GM23338 (cell line): ENCODE measurements around the gene VENTX. TPM values are rescaled to one million over a fixed set of nuclear protein-coding genes. Genes with fewer than 3 reads are reported as not detected.

Experiments used
- ATAC-seq: fragments of 200-7000 bp; cut with Tn5 transposase; 3 replicates; pipeline ENCODE4 v1.9.1; 2020
- DNase-seq: peaks from one replicate; pipeline ENCODE4 v3.0.0-alpha.2; 2015; ENCODE audit warnings: low spot score
- H2AFZ ChIP-seq: fragments of 200-600 bp; sonication (generic); 2 replicates; pipeline ENCODE4 v1.8.0; 2016; ENCODE audit warnings: antibody characterized with exemption, mild to moderate bottlenecking, moderate library complexity
- H3F3A ChIP-seq: fragments of 200-600 bp; sonication (generic); replicated peaks from 2 replicates; pipeline ENCODE4 v1.8.0; 2017; ENCODE audit warnings: antibody characterized with exemption, mixed run types, low read depth
- H3K27ac ChIP-seq: fragments of 200-600 bp; sonication (generic); 2 replicates; pipeline ENCODE4 v1.6.1; 2016; ENCODE audit warnings: low read depth
- H3K27me3 ChIP-seq: fragments of 200-600 bp; sonication (generic); 2 replicates; pipeline ENCODE4 v1.8.0; 2016; ENCODE audit warnings: mild to moderate bottlenecking, mixed run types, moderate library complexity; ENCODE audit not compliant: insufficient read depth
- H3K36me3 ChIP-seq: fragments of 200-600 bp; sonication (generic); 2 replicates; pipeline ENCODE4 v1.8.0; 2016; ENCODE audit warnings: mild to moderate bottlenecking; ENCODE audit not compliant: insufficient read depth
- H3K4me1 ChIP-seq: fragments of 200-600 bp; sonication (generic); 2 replicates; pipeline ENCODE4 v1.8.0; 2016; ENCODE audit warnings: mild to moderate bottlenecking, moderate library complexity; ENCODE audit not compliant: insufficient read depth
- H3K4me2 ChIP-seq: fragments of 200-600 bp; sonication (generic); 2 replicates; pipeline ENCODE4 v1.7.1; 2017; ENCODE audit warnings: mixed run types
- H3K4me3 ChIP-seq: fragments of 200-600 bp; sonication (generic); 2 replicates; pipeline ENCODE4 v1.6.1; 2016; ENCODE audit warnings: mixed run types
- H3K79me2 ChIP-seq: fragments of 200-600 bp; sonication (generic); replicated peaks from 2 replicates; pipeline ENCODE4 v1.8.0; 2017; ENCODE audit warnings: mild to moderate bottlenecking; ENCODE audit not compliant: insufficient read depth
- H3K9me2 ChIP-seq: fragments of 200-600 bp; sonication (generic); 2 replicates; pipeline ENCODE4 v1.8.0; 2017; ENCODE audit not compliant: insufficient read depth
- H4K20me1 ChIP-seq: fragments of 200-600 bp; sonication (generic); replicated peaks from 2 replicates; pipeline ENCODE4 v1.8.0; 2017; ENCODE audit warnings: mild to moderate bottlenecking; ENCODE audit not compliant: insufficient read depth
- H3K27ac Mint-ChIP-seq: 2 replicates; pipeline ENCODE4 v1.8.0; 2020; ENCODE audit warnings: inconsistent platforms, mild to moderate bottlenecking, moderate library complexity, mixed read lengths
- H3K27me3 Mint-ChIP-seq: 3 replicates; pipeline ENCODE4 v1.8.0; 2022; ENCODE audit warnings: low read depth, mild to moderate bottlenecking, moderate library complexity, mixed read lengths, inconsistent platforms; ENCODE audit not compliant: insufficient read depth, poor library complexity
- H3K36me3 Mint-ChIP-seq: 3 replicates; pipeline ENCODE4 v1.8.0; 2021; ENCODE audit warnings: low read depth, mild to moderate bottlenecking, inconsistent platforms, moderate library complexity, mixed read lengths
- H3K4me1 Mint-ChIP-seq: 3 replicates; pipeline ENCODE4 v1.8.0; 2020; ENCODE audit warnings: mild to moderate bottlenecking, inconsistent platforms, mixed read lengths
- H3K4me3 Mint-ChIP-seq: 3 replicates; pipeline ENCODE4 v1.8.0; 2021; ENCODE audit warnings: moderate library complexity, mild to moderate bottlenecking, inconsistent platforms, mixed read lengths
- H3K9me3 Mint-ChIP-seq: 3 replicates; pipeline ENCODE4 v1.8.0; 2020; ENCODE audit warnings: moderate library complexity, mild to moderate bottlenecking, inconsistent platforms, mixed read lengths
- CREB1 ChIP-seq: fragments of 250-450 bp; sonication (Bioruptor Pico); IDR thresholded peaks from 2 replicates; pipeline ENCODE4 v1.5.0; 2020; ENCODE audit warnings: low read depth, mild to moderate bottlenecking, moderate library complexity
- CTCF ChIP-seq, 2 experiments: fragments of 200-600 bp in 1 of 2; sonication (generic) in 1 of 2; conservative IDR thresholded peaks; 2 replicates each; pipeline versions ENCODE4 v1.5.1 to v1.6.1; 2016 to 2017; ENCODE audit warnings: antibody characterized with exemption in 2 of 2, low read depth in 2 of 2, mild to moderate bottlenecking in 2 of 2, moderate library complexity in 1 of 2
- EZH2 ChIP-seq: fragments of 200-600 bp; sonication (generic); IDR thresholded peaks from one replicate; pipeline ENCODE4 v1.8.0; 2017; ENCODE audit warnings: antibody characterized with exemption, mild to moderate bottlenecking, low read depth; ENCODE audit not compliant: unreplicated experiment
- EZH2phosphoT487 ChIP-seq: fragments of 200-600 bp; sonication (generic); IDR thresholded peaks from one replicate; pipeline ENCODE4 v1.8.1; 2018; ENCODE audit warnings: antibody characterized with exemption; ENCODE audit not compliant: unreplicated experiment
- JUNB ChIP-seq: IDR thresholded peaks from one replicate; pipeline ENCODE4 v1.6.1; 2016; ENCODE audit warnings: antibody characterized with exemption; ENCODE audit not compliant: unreplicated experiment
- NANOG ChIP-seq: IDR thresholded peaks from 2 replicates; pipeline ENCODE4 v1.6.1; 2016; ENCODE audit warnings: antibody characterized with exemption, borderline replicate concordance
- REST ChIP-seq: IDR thresholded peaks from one replicate; pipeline ENCODE4 v1.6.1; 2018; ENCODE audit warnings: antibody characterized with exemption; ENCODE audit not compliant: unreplicated experiment
- STAT1 ChIP-seq: IDR thresholded peaks from one replicate; pipeline ENCODE4 v1.6.1; 2016; ENCODE audit warnings: antibody characterized with exemption; ENCODE audit not compliant: unreplicated experiment
- ZNF114 ChIP-seq: fragments of 250-450 bp; sonication (Bioruptor Pico); IDR thresholded peaks from 2 replicates; pipeline ENCODE4 v1.5.0; 2020; ENCODE audit warnings: mild to moderate bottlenecking, moderate library complexity
- ZNF331 ChIP-seq: fragments of 250-450 bp; sonication (Bioruptor Pico); IDR thresholded peaks from 2 replicates; pipeline ENCODE4 v1.5.0; 2020; ENCODE audit warnings: low read depth, mild to moderate bottlenecking, moderate library complexity
- ZNF462 ChIP-seq: fragments of 250-450 bp; sonication (Bioruptor Pico); IDR thresholded peaks from 2 replicates; pipeline ENCODE4 v1.5.0; 2020; ENCODE audit warnings: mild to moderate bottlenecking, moderate library complexity
- polyA plus RNA-seq: library from polyadenylated mRNA; unstranded; fragments of >200 nt; fragmentation: Nextera tagmentation; extraction: Ambion mirVana; gene quantifications from 2 replicates; pipeline ENCODE4 v1.2.1, GENCODE V29; 2016
- total RNA-seq: library from RNA; depleted of rRNA; stranded (reverse); fragments of >200 nt; shearing (Covaris generic); gene quantifications from 2 replicates; pipeline ENCODE4 v1.2.3, GENCODE V29; 2014
- TF ChIP-seq, protein P1 (sequence below): IDR thresholded peaks from 2 replicates; pipeline ENCODE4 v1.6.1; 2016; ENCODE audit warnings: antibody characterized with exemption

Gene VENTX
- total and polyA plus RNA-seq, 2 experiments from 2014 or later, result 4.8 to 8.1 TPM

DNA sequence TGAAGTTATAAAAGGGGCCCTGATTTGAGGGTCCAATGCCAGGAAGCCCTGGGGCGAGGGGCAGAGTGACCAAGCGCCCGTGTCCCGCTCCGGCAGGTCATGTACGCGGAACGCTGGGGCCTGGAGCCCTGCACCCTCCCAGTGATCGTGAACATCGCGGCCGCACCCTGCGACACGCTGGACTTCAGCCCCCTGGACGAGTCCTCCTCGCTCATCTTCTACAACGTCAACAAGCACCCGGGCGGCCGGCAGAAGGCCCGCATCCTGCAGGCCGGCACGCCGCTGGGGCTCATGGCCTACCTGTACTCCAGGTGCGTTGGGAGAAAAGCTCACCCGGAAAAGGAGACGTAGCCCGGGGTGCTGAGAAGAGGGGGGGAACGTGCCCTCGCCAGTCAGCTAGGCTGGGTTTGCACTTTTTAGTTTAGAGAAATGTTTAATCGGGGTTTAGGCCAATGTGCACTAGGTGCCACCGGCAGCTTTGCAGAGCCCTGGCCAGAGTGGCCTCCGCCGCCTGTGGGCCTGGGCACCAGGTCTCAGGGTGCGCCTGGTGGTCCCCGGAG is 30.5 kb upstream of the VENTX start (continued):
- no peak for TF ChIP-seq ZNF462 (CRISPR knock-in tag)
- TF ChIP-seq ZNF331 (CRISPR knock-in tag), result no peak
- no peak for TF ChIP-seq EZH2phosphoT487
- TF ChIP-seq EZH2, result no peak

- Mint-ChIP-seq H3K4me3 (no peak overlapping the region), H3K27me3 (peaks cover 2% of the 10 kb centered on the region), H3K9me3 (no peaks in the 10 kb centered on the region; the same call in 2 of the 3 replicates), H3K4me1 (no peaks in the 10 kb centered on the region), H3K36me3 (no peaks in the 10 kb centered on the region), H3K27ac (no peak overlapping the region)
- Histone ChIP-seq H3K36me3 (no peaks in the 10 kb centered on the region), H3K27ac (no peak overlapping the region), H3K9me2 (peaks cover 4% of the 10 kb centered on the region; the same call in 1 of the 2 replicates), H2AFZ (no peak overlapping the region), H3F3A (0 out of 2 replicates have a peak, but pooled peaks cover 3% of the 10 kb centered on the region), H3K4me1 (no peaks in the 10 kb centered on the region), H3K4me2 (no peak overlapping the region), H3K4me3 (no peak overlapping the region), H3K27me3 (no peaks in the 10 kb centered on the region), H4K20me1 (no peaks in the 10 kb centered on the region), H3K79me2 (no peaks in the 10 kb centered on the region)
- ATAC-seq, result no peak
- no peak for DNase-seq
- TF ChIP-seq STAT1 (no peak), CREB1 (CRISPR knock-in tag) (no peak), NANOG (no peak), EZH2 (no peak), CTCF (conservative IDR thresholded peaks at IDR 0.05; ENCODE audit: low read depth in 2 of 2) (no peak), JUNB (no peak), ZNF114 (CRISPR knock-in tag) (no peak), ZNF331 (CRISPR knock-in tag) (no peak), REST (no peak), EZH2phosphoT487 (no peak)
- TF ChIP-seq, protein P1, sequence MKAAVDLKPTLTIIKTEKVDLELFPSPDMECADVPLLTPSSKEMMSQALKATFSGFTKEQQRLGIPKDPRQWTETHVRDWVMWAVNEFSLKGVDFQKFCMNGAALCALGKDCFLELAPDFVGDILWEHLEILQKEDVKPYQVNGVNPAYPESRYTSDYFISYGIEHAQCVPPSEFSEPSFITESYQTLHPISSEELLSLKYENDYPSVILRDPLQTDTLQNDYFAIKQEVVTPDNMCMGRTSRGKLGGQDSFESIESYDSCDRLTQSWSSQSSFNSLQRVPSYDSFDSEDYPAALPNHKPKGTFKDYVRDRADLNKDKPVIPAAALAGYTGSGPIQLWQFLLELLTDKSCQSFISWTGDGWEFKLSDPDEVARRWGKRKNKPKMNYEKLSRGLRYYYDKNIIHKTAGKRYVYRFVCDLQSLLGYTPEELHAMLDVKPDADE, result no peak
These were observed 30.0 kb upstream of the VENTX start for GRCh38 chr10:133207627-133208026.
